HG03039 (cell line): ENCODE results near the gene TAS2R19.
"Not testable (repeated sequence)": the region's sequence is repeated elsewhere in the genome, so short reads cannot be mapped to it uniquely, and the experiment has no call there.

Experiments
- ATAC-seq: cut with Tn5 transposase; IDR thresholded peaks from one replicate; pipeline ENCODE4 v1.9.1; 2021; ENCODE audit warnings: mild to moderate bottlenecking, moderate library complexity; ENCODE audit not compliant: unreplicated experiment

TAS2R19 gene, protein sequence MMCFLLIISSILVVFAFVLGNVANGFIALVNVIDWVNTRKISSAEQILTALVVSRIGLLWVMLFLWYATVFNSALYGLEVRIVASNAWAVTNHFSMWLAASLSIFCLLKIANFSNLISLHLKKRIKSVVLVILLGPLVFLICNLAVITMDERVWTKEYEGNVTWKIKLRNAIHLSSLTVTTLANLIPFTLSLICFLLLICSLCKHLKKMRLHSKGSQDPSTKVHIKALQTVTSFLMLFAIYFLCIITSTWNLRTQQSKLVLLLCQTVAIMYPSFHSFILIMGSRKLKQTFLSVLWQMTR

DNA sequence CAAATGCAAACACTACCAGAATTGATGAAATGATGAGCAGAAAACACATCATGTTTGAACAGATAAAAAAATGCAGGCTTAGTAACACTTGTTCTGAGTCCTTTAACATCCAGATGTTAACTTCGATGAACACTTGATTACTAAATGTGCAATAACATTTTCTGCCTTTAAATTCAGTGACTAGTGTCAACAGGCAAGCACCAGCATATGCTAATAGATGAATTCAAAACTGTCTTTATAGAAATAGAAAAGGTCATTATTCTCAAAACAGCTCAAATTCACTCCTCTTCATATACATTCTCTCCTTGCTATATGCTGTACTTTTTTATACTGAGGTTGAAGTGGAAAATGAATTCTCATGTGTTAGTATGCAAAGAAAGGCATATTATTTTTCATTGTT is at the start of gene TAS2R19:
Gene TAS2R19, minus strand, starts transcription at position 101 of the 400 bp plus-strand sequence. Its CDS starts 49 bp downstream, at position 52.
- no peak for ATAC-seq

DNA sequence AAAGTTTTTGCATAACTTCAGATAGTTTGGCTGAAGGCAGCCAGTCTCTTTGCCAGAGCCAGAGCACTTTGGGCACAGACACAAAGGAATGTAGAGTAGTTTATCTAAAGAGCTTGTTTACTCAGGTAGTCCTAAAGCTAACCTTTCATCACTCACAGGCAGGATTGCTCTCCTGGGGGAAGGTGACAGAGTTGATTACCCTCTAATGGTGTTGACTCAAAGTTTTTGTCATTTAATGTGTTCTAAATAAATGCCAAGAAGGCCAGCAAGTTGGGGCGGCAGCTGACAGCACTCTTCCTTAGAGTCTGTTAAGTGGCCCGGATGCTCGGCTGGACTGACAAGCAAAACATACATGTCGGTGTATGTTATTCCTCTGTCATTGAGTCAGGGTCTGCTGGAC is 49.0 kb upstream of the TAS2R19 start:
- ATAC-seq, result no peak

DNA sequence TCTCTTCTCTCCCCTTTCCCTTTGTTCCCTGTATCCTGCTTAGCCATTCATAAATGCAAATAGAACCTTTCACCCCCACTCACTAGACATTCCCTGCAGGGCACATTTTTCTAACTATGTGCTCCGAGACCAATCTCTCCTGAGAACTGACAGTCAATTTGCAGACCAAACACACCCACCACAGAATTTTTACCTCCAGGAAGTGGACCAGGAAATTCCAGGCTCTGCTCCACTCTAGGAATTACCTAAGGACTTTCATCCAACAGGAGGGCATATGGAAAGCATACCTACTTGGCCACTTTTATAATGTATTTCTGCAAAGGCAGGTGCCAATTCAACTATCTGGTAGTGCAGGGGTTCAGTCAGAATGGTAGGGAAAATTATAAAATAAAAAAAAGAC is 48.6 kb upstream of the TAS2R19 start:
- ATAC-seq, result no peak

DNA sequence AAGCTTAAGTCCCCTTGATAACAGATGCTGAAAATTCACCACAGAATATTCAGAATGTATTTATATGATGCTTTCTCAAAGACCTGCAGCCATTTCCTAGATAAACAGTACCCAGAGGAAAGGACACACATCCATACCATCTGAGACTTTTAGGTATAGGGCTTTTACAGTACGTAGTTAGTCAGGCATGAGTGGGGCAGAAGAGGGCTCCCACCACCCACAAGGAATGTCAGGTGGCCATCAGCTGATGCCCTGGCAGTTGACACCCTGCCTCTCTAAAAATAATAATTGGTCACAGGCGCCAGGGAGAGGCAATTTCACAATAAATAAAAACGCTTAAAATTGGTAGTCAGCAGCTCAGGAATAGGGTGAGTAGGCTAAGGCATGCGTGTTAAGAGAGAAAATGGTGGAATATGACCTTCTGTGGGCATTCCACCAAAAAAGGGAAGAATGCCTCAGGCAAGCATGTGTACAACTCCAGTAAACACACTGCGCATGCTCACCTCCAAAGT is 47.5 kb upstream of the TAS2R19 start:
- no peak for ATAC-seq

DNA sequence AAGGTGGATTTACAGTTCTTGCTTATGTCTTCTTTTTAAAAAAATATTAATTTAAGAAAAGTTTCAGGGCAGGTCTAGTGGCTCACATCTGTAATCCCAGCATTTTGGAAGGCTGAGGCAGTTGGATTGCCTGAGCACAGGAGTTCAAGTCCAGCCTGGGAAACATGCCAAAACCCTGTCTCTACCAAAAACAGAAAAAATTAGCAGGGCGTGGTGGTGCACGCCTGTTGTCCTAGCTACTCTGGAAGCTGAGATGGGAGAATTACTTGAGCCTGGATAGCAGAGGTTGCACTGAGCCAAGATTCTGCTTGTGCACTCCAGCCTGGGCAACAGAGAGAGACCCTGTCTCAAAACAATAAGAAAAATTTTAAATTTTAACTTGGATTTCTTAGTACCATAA is 45.1 kb upstream of the TAS2R19 start:
- ATAC-seq, result no peak

GRCh38 chr12:11062194-11062593 is 39.8 kb upstream of the TAS2R19 start, which contains the start of gene TAS2R46:
Gene TAS2R46 (minus strand): TSS chr12:11062294. CDS start chr12:11062294, 0 bp downstream.
- not testable (repeated sequence) for ATAC-seq

GRCh38 chr12:11059784-11060183 is 37.4 kb upstream of the TAS2R19 start:
- no peak for ATAC-seq

GRCh38 chr12:11059041-11059440 is 36.6 kb upstream of the TAS2R19 start:
- ATAC-seq, result no peak

DNA sequence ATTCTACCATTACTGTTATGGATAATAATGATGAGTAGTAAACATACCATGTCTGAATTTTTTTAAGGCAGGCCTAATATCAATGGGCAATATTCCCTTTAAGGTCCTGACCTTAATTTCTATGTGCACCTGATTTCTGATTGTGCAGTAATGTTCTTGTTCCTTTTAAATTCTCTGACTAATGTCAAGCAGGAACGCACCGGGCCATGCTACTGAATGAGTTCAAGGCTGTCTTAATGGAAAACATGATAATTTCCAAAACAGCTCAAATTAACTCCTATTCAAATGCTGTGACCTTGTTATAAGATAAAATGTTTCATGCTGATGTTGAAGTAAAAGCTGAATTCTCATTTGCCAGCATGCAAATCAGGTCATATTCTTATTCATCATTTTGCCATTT is 32.9 kb upstream of the TAS2R19 start:
- ATAC-seq, result no peak

DNA sequence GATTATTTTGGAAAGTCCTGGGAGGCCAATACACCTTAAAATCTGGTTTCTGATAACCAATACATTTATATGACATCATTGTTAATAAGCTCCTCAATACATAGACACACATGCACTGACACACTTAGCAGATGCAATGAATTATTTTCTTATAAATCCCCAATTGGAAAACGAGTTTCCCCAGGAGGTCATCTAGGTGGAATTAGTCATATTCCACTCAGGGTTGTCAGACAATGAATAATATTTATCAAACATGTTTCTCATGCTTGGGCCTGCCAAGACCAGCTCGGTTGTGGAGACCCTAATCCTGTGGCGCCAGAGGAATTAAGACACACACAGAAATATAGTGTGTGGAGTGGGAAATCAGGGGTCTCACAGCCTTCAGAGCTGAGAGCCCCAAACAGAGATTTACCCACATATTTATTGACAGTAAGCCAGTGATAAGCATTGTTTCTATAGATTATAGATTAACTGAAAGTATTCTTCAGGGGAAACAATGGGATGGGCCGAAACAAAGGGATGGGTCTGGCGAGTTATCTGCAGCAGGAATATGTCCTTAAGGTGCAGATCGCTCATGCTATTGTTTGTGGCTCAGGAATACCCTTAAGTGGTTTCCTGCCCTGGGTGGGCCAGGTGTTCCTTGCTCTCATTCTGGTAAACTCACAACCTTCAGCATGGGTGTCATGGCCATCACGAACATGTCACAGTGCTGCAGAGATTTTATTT is 27.5 kb upstream of the TAS2R19 start:
- ATAC-seq, result not testable (repeated sequence)

DNA sequence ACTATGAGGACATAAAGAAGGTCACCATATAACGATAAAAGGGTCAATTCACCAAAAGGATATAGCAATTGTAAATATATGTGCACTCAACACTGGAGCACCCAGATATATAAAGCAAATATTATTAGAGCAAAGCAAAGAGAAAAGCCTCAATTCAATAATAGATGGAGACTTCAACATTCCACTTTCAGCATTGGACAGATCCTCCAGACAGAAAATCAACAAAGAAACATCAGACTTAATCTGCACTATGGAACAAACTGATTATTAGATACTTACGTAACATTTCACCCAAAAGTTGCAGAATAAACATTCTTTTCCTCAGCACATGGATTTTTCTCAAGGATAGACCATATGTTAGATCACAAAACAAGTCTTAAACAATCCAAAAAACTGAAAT is 18.9 kb upstream of the TAS2R19 start:
- ATAC-seq, result not testable (repeated sequence)

- ATAC-seq, result no peak
Observed at GRCh38 chr12:11040162-11040561, 17.7 kb upstream of the TAS2R19 start.

DNA sequence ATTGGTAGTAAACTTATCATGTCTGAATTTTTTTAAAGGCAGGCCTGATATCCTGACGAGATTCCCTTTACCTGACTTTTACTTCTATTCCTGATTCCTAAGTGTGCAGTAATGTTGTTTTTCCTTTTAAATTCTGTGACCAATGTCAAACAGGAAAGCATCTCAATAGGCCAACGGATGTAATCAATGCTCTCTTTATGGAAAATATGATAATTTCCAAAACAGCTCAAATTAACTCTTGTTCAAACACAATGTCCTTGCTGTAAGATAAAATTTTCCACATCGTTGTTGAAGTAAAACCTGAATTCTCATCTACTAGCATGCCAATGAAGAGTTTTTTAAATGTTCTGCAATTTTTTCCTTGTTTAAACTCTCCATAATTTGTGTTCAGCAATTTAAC is 16.8 kb upstream of the TAS2R19 start:
- ATAC-seq, result no peak

- ATAC-seq, result not testable (repeated sequence)
Observed at GRCh38 chr12:11033959-11034358, 11.5 kb upstream of the TAS2R19 start.

GRCh38 chr12:11031307-11031706 is 8.9 kb upstream of the TAS2R19 start, which contains the start of gene TAS2R31:
Gene TAS2R31 (minus strand): TSS chr12:11031407. CDS start chr12:11031335, 72 bp downstream.
- ATAC-seq, result no peak

- ATAC-seq, result no peak
Observed at GRCh38 chr12:11026118-11026517, 3.7 kb upstream of the TAS2R19 start.

- no peak for ATAC-seq
Observed at GRCh38 chr12:11023387-11023786, 967 bp upstream of the TAS2R19 start.

DNA sequence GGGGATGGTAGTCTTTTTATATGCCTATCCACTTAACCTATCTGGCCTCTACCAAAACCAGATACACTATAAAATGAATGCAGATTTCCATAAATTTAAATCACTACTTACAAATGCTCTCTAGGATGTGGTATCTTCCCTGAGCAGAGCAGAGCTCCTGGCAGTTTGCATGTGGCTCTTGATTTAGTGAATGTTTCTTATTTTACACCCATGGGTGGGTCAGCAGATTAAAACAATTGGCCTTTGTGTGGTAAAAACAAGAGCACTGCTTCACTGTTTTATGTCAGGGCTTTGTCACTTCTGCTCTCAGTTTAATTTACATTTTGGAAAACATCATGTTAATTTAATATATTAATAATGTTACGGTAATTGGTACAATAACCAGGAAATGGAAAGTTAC is 5.5 kb downstream of the TAS2R19 start:
- no peak for ATAC-seq

DNA sequence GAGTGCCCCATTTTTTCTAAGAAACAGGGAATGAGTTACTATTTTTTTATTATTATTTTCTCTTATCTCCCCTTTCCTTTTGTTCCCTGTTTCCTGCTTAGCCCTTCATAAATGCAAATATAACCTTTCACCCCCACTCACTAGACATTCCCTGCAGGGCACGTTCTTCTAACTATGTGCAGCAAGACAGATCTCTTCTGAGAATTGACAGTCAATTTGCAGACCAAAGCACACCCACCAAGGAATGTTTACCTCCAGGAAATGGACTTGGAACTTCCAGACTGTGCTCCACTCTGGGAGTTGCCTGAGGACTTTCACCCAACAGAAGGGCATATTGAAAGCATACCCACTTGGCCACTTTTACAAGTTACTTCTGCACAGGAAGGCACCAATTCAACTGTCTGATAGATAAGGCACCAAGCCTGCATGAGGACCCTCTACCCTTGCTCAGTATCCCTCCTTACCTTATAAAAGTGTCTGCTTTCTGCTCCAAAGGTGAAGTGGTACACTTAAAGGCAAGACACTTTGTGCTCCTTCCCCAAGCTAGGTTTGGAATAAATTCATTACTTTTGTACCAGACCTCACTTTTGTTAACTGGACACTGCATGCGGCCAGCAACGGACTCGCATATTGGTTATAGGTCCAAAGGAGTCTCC is 6.5 kb downstream of the TAS2R19 start:
- no peak for ATAC-seq

GRCh38 chr12:11014234-11014633 is 8.2 kb downstream of the TAS2R19 start:
- no peak for ATAC-seq

DNA sequence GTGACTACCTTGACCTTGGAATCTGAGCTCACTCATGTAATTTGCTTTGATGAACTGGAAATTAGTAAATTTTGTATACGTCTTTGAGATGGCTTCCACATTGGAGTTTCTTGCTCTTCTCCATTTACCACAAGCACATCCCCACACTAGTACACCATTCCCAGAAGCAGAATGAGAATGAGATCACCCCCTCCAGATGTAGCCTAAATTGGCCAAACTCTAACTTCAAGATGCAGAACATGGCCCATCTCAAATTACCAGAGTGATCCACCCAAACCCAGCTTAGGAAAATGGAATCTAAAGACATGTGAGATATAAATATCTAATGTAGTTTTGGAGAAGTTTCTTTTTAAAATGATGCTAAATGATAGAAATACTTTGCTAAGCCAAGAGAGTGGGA is 14.8 kb downstream of the TAS2R19 start:
- no peak for ATAC-seq
